Left lobe of liver (tissue), 2 donors: ENCODE results near the gene CCDC106. TPM values are rescaled to one million over a fixed set of nuclear protein-coding genes. Genes with fewer than 3 reads are reported as not detected.

Experiments used
- ATAC-seq: fragments of 200-7000 bp; cut with Tn5 transposase; one replicate; pipeline ENCODE4 v1.9.1; 2020; ENCODE audit warnings: mild to moderate bottlenecking, moderate library complexity
- DNase-seq: peaks from one replicate; pipeline ENCODE4 v3.0.0-alpha.2; 2020; ENCODE audit warnings: low spot score
- total RNA-seq: library from RNA; stranded (reverse); gene quantifications from one replicate; pipeline ENCODE4 v1.2.1, GENCODE V29; 2021
- donor health status: DM: no; HTN: no; CAD: no; lungs with moderate emphysema.
- donor health status: DM: no; HTN: yes; CAD: no.

The CCDC106 gene
- total RNA-seq, 1 donor from 2014 or later, result 13.5 TPM

- no peak for ATAC-seq
- DNase-seq, result no peak
Observed at GRCh38 chr19:55613930-55614710, 33.9 kb upstream of the CCDC106 start.

- DNase-seq, result no peak
- no peak for ATAC-seq
Observed at GRCh38 chr19:55614711-55615542, 33.1 kb upstream of the CCDC106 start.

DNA sequence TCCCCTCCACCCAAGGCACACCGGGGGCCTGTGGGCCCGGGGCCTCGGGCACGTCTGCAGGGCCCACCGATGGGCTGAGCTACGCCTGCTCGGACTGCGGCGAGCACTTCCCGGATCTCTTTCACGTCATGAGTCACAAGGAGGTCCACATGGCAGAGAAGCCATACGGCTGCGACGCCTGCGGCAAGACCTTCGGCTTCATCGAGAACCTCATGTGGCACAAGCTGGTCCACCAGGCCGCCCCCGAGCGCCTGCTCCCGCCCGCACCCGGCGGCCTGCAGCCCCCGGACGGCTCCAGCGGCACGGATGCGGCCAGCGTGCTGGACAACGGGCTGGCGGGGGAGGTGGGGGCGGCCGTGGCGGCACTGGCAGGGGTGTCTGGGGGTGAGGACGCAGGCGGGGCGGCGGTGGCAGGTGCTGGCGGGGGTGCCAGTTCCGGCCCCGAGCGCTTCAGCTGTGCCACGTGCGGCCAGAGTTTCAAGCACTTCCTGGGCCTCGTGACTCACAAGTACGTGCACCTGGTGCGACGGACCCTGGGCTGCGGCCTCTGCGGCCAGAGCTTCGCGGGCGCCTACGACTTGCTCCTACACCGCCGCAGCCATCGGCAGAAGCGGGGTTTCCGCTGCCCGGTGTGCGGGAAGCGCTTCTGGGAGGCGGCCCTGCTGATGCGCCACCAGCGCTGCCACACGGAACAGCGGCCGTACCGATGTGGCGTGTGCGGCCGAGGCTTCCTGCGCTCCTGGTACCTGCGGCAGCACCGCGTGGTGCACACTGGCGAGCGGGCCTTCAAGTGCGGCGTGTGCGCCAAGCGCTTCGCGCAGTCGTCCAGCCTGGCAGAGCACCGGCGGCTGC, 32.2 kb upstream of the CCDC106 start:
- no peak for ATAC-seq
- no peak for DNase-seq

- no peak for ATAC-seq
- no peak for DNase-seq
Observed at GRCh38 chr19:55616395-55616875, 31.6 kb upstream of the CCDC106 start.

GRCh38 chr19:55617426-55617825, 30.6 kb upstream of the CCDC106 start:
- ATAC-seq (no peak), DNase-seq (no peak)

DNA sequence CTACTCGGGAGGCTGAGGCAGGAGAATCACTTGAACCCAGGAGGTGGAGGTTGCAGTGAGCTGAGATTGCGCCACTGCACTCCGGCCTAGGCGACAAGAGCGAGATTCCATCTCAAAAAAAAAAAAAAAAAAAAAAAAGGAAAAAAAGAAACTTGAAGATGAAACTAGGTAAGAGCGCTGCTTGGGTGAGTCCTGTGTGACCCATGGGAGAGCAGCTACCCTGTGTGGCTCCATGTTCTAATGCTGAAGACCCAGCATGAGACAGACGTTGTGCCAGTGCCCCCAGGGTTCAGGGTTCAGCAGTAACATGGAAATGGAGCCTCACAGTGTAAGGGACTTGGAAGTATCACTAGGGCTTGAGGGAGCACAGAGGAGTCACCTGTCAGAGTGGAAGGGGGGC, 29.6 kb upstream of the CCDC106 start:
- ATAC-seq (no peak), DNase-seq (no peak)

GRCh38 chr19:55619286-55619685, 28.7 kb upstream of the CCDC106 start:
- no peak for ATAC-seq
- DNase-seq, result no peak

- ATAC-seq, result no peak
- no peak for DNase-seq
Observed at GRCh38 chr19:55620410-55621204, 27.4 kb upstream of the CCDC106 start.

GRCh38 chr19:55621205-55621672, 26.8 kb upstream of the CCDC106 start:
- no peak for ATAC-seq
- DNase-seq, result no peak

DNA sequence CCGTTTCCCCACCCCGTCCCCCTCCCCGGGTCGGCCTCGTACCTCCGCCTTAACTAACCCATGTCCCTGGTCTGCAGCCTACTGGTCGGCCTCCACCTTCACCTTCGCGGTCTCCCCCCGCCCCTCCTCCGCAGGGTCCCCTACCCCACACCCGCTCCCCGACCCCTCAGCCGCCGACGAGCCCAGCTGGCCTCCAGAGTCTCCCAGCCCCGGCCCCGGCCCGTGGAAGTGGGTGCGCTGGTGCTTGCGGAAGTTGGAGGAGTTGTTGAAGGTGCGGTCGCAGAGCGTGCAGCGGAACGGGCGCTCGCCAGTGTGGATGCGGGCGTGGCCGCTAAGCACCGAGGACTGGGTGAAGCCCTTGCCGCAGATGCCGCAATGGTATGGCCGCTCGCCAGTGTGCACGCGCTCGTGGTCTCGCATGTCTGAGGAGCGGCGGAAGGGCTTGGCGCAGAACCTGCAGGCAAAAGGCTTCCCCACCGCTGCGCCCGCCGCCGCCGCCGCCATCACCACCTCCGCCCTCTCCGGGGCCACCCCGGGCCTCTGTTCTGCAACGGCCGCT, 26.3 kb upstream of the CCDC106 start:
- no peak for DNase-seq

GRCh38 chr19:55622242-55622969, 25.6 kb upstream of the CCDC106 start:
- DNase-seq (no peak), ATAC-seq (no peak)

More for the DNA sequence above, 26.3 kb upstream of the CCDC106 start:
- ATAC-seq, result no peak

- ATAC-seq, result no peak
Observed at GRCh38 chr19:55623130-55623529, 24.9 kb upstream of the CCDC106 start.

DNA sequence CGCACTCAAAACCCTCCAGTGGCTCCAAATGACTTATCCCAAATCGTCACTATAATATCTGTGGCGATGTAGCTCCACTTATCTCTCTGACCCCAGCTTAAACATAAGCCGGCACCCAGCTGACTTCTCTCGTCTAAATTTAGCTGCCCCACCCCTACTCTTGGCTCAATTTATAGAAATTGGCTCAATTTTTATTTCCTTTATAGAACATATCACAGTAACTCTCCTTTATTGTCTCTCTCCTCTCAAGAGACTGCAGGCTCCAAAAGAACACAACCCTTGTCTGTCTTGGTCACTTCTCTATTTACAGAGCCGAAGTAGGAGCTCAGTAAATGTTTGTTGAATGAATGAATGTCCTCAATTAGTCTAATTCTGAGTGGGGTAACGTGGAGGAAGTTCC, 24.5 kb upstream of the CCDC106 start:
- no peak for DNase-seq

More at GRCh38 chr19:55623130-55623529, 24.9 kb upstream of the CCDC106 start:
- no peak for DNase-seq

GRCh38 chr19:55624109-55625003, 23.7 kb upstream of the CCDC106 start, which contains the start of gene ZNF784:
Gene ZNF784, minus strand, starts transcription at chr19:55624566. Its CDS starts 5 bp downstream, at chr19:55624561.
- DNase-seq (peak; percentile 92), ATAC-seq (peak; percentile 93)

More for the DNA sequence above, 24.5 kb upstream of the CCDC106 start:
- no peak for ATAC-seq

DNA sequence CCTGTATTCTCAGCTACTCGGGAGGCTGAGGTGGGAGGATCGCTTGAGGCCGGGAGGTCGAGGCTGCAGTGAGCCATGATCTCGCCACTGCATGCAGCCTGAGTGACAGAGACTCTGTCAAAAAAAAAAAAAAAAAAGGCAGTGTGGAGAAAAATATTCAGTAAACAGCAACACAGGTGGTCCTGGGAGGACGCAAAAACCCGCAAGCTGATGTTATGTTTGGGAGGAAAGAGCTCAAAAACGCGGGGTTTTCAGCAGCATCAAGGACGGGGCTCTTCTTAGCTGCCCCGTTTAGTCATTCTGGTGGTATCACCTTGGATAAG, 23.0 kb upstream of the CCDC106 start:
- DNase-seq (no peak), ATAC-seq (no peak)

- no peak for ATAC-seq
- DNase-seq, result no peak
Observed at GRCh38 chr19:55626350-55626749, 21.7 kb upstream of the CCDC106 start.

DNA sequence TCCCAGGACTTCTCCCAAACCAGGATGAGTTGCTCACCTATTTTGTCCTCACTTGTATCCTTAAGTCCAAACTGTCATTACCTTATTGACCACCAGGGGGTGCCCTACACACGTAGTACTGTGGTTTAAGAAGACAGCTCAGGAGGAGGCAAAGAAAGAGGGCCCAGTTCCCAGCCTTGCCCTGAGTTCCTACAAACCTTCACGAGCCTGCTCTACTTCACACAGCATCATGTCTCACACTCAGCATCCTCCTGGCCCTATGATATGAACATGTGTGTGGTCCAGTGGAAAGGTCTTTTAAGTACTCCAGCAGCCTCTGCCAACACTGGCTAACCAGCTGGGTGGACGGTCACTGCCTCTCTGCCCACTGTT, 15.6 kb upstream of the CCDC106 start:
- DNase-seq, result peak; percentile 81
- ATAC-seq, result peak; percentile 80

GRCh38 chr19:55633861-55634260, 14.2 kb upstream of the CCDC106 start:
- ATAC-seq (no peak), DNase-seq (no peak)
